NCI-H82 treated with DMSO at 0.1 percent for 48 hours (cell line): ENCODE data around the gene ENTPD5.
"Not testable (repeated sequence)": the region's sequence is repeated elsewhere in the genome, so short reads cannot be mapped to it uniquely, and the experiment has no call there.

Experiments
- DNase-seq: peaks from one replicate; lab custom pipeline; 2025; ENCODE audit not compliant: unreplicated experiment; lab: John Stamatoyannopoulos, UW

The ENTPD5 gene

DNA sequence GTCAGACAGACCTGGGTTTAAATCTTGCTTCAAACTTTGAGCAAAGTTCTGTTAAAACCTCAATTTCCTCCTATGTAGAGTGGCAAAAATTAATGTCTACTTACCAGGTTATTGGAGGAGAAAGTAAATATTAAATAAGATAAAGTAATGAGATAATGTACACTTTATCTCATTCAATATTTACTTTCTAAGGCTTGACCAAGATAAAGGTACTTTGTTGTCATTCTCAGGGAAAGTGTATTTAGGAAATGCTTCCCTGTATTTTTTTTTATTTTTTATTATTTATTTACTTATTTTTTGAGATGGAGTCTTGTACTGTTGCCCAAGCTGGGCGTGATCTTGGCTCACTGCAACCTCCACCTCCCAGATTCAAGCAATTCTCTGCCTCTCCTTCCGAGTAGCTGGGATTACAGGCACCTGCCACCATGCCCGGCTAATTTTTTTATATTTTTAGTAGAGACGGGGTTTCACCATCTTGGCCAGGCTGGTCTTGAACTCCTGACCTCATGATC is 73.9 kb downstream of the ENTPD5 start:
- no peak for DNase-seq

DNA sequence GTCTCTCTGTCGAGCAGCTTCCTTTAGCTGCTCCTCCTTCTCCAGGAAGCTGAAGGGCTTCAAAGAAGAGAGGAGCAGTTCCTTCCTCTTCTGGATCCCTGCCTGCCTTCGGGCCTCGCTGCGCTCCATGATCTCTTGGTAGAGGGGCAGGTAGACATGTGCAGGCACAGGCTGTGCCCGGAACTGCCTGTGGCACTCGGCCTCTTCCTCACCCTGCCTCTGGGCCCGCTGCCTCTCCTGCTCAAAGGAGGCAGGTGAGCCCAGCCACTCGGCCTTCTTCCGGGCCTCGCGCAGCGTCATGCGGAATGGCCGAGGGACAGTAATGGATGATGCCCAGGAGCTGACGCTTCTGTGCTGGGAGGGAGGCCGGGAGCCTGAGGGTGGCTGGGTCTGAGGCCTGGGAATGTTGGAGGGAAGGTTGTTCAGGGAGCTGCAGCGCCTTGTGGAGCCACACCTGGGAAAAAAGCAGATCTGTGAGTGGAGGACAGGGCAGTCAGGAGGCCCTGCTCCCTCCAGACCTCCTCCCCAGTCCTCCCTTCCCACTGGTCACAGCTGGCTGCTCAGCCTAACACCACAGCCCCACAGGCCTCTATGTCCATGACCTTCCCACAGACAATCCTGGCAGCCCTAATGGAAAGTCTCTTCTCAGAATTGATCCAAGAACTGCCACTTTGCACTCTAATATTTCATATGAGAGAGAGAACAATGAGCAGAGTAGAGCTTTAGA is 74.5 kb downstream of the ENTPD5 start:
- no peak for DNase-seq

- no peak for DNase-seq
Measured at GRCh38 chr14:73943083-73943482, 76.0 kb downstream of the ENTPD5 start.

- no peak for DNase-seq
Measured at GRCh38 chr14:73942180-73942579, 76.9 kb downstream of the ENTPD5 start.

DNA sequence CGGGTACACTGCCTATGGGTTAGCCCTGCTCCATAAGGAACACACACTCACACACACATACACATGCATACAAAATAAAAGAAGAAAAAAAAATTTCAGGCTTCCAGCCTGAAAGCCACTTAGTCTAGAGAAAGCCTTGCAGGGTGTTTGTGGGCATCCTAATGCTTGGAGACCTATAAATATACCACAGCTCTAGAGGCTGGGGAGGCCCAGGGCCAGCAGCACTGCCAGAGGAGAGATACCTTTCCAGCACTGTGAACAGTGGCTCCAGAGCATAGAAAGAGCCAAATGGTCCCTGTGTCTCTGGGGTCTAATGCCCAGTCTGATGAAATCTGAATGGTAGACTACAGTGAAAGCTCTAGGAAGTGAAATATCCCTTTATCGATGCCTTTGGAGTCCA is 82.1 kb downstream of the ENTPD5 start:
- no peak for DNase-seq

- DNase-seq, result no peak
Measured at GRCh38 chr14:73936548-73936947, 82.5 kb downstream of the ENTPD5 start.

- DNase-seq, result no peak
Measured at GRCh38 chr14:73935666-73936065, 83.4 kb downstream of the ENTPD5 start.

- DNase-seq, result no peak
Measured at GRCh38 chr14:73924337-73924736, 94.8 kb downstream of the ENTPD5 start.

DNA sequence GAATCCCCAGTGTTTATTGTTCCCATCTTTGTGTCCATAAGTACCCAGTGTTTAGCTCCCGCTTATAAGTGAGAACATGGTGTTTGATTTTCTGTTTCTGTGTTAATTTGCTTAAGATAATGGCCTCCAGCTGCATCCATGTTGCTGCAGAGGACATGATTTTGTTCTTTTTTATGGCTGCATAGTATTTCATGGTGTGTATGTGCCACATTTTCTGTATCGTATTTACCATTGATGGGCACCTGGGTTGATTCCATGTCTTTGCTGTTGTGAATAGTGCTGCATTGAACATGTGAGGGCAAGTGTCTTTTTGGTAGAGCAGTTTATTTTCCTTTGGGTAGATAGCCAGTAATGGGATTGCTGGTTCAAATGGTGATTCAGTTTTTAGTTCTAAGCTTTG is 99.6 kb downstream of the ENTPD5 start:
- not testable (repeated sequence) for DNase-seq

GRCh38 chr14:73916324-73916723 is 102.8 kb downstream of the ENTPD5 start:
- no peak for DNase-seq

GRCh38 chr14:73913256-73913655 is 105.8 kb downstream of the ENTPD5 start:
- DNase-seq, result no peak

DNA sequence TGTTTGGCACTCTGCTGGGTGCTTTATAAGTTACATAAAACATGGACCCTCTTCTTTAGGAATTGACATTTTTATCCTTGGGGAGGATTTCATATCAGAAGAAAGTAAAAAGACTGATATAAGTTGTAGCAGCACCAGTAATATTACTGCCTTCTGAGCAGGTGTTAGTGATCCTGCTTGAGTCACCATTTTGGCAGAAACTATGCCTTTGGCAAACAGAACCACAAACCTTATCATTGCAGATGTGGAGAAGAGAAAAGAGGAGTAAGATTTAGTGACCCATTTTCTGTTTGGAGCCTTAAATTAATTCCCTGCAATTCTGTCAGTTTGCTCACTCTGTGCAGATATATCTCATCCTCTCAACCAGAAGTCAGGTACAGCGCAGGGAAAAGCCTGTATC is 109.4 kb downstream of the ENTPD5 start:
- DNase-seq, result no peak
